Measurements from ENCODE around the gene SLC22A6. TPM values are rescaled to one million over a fixed set of nuclear protein-coding genes. Genes with fewer than 3 reads are reported as not detected.

SLC22A6 gene
- total and polyA plus RNA-seq, 8 donors, result not detected

DNA sequence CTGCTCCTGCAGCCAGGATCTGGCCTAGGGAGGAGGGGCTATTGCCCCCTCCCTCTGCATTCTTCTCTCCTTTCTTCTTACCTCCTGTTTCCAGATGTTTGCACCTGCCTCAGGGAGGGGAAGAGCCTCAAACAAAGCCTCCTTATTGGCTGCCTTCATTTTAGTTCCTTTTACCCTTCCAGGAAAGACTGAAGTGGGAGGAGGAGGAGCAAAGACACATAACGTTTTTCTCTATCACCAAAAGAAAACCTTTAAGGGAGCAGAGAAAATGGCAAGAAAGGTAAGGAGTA is 50.3 kb downstream of the SLC22A6 start:
- intact Hi-C loops (cut with DNase I; ENCODE audit: low total_unique reads), result no loop called here
- no peaks in the 10 kb centered on the region for H3K36me3 ChIP-seq
- DNase-seq, result no peak
- H3K4me1 ChIP-seq, result no peaks in the 10 kb centered on the region
- H3K4me3 ChIP-seq, result no peak overlapping the region
- TF ChIP-seq POLR2A (IDR thresholded peaks at IDR 0.05) (no peak), EP300 (IDR thresholded peaks at IDR 0.05) (no peak), POLR2AphosphoS5 (IDR thresholded peaks at IDR 0.05) (no peak)
- TF ChIP-seq, protein P1, sequence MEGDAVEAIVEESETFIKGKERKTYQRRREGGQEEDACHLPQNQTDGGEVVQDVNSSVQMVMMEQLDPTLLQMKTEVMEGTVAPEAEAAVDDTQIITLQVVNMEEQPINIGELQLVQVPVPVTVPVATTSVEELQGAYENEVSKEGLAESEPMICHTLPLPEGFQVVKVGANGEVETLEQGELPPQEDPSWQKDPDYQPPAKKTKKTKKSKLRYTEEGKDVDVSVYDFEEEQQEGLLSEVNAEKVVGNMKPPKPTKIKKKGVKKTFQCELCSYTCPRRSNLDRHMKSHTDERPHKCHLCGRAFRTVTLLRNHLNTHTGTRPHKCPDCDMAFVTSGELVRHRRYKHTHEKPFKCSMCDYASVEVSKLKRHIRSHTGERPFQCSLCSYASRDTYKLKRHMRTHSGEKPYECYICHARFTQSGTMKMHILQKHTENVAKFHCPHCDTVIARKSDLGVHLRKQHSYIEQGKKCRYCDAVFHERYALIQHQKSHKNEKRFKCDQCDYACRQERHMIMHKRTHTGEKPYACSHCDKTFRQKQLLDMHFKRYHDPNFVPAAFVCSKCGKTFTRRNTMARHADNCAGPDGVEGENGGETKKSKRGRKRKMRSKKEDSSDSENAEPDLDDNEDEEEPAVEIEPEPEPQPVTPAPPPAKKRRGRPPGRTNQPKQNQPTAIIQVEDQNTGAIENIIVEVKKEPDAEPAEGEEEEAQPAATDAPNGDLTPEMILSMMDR (IDR thresholded peaks at IDR 0.05), result no peak
- 19 to 44% (median 23%) methylated on average over 1 of the region's 1 CpG for WGBS, 5 donors
- no peaks in the 10 kb centered on the region for H3K9me3 ChIP-seq
- H3K27me3 ChIP-seq, result peaks cover 0 to 7% (median 0%) of the 10 kb centered on the region in 3 donors
- no peak overlapping the region for H3K27ac ChIP-seq

DNA sequence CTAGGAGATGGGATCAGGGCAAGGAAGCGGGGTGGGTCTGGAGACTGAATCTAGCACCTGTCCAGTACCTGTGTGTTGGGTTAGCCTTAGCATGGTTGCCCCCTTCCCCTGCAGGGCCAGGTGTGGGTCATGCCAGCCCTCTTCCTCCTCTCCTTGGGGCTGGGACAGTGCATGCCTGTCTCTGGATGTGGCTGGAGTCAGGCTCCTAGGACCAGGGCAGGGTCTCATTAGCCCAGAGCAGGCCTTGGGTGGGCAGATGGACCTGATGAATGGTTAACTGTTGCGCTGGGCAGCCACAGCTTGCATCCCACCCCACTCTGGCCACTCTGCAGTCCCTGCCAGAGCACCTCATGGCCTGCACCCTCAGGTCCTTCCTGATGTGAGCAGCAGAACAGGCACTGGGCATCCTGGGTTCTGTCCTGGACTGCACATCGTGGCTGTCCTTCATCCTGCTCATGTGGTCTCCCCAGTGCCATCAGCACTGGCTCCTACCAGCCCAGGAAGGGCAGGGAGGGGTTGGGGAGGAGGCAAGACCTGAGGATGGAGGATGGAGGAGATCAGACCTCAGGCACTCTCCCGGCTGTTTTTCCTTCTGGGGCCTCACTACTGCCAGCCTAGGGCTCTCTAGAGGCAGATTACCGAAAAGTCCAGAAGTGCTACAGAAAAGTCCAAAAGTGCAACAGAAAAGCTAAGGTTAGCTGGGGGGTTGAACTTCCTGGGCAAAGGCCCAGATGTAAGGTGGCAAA is 50.8 kb downstream of the SLC22A6 start:
- 87 to 92% (median 87%) methylated on average over 3 to 5 of the region's 5 CpGs for WGBS, 5 donors
- H3K4me1 ChIP-seq, result no peaks in the 10 kb centered on the region
- TF ChIP-seq EP300 (IDR thresholded peaks at IDR 0.05) (no peak), POLR2AphosphoS5 (IDR thresholded peaks at IDR 0.05) (no peak), POLR2A (IDR thresholded peaks at IDR 0.05) (no peak)
- TF ChIP-seq, protein P1 (IDR thresholded peaks at IDR 0.05), result no peak

DNA sequence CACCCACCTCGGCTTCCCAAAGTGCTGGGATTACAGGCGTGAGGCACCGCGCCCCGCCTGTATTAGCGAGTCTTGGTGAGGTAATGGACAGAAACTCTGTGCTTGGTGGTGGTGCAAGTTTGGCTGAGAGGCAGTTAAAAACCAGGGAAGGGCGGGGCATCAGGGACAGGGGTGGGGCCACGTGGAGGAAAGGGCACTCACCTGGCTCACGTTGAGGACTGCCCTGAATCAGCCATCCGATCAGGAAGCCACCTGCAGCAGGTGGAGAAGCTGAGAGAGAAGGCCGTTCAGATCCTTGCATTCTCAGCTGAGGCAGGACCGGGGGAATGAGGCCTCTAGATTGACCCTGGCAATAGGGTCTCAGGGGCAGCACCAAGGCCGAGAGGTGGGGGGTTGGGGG is 51.5 kb downstream of the SLC22A6 start:
- Histone ChIP-seq H3K36me3 (no peaks in the 10 kb centered on the region), H3K4me1 (no peaks in the 10 kb centered on the region), H3K4me3 (no peak overlapping the region), H3K9me3 (no peaks in the 10 kb centered on the region), H3K27ac (no peak overlapping the region), H3K27me3 (peaks cover 0 to 15% (median 0%) of the 10 kb centered on the region in 3 donors)
- WGBS, 5 donors, result 72 to 78% (median 76%) methylated on average over 12 to 13 of the region's 13 CpGs
- TF ChIP-seq EP300 (IDR thresholded peaks at IDR 0.05), result no peak
- TF ChIP-seq, protein P1 (IDR thresholded peaks at IDR 0.05), result no peak
- TF ChIP-seq POLR2AphosphoS5 (IDR thresholded peaks at IDR 0.05), result no peak
- no peak for TF ChIP-seq POLR2A (IDR thresholded peaks at IDR 0.05)
- intact Hi-C loops (cut with DNase I; ENCODE audit: low total_unique reads), result no loop called here
- no peak for DNase-seq

More for the DNA sequence above, 50.8 kb downstream of the SLC22A6 start:
- Histone ChIP-seq H3K4me3 (no peak overlapping the region), H3K27ac (no peak overlapping the region), H3K9me3 (no peaks in the 10 kb centered on the region), H3K36me3 (no peaks in the 10 kb centered on the region), H3K27me3 (peaks cover 0 to 9% (median 0%) of the 10 kb centered on the region in 3 donors)
- no peak for DNase-seq
- intact Hi-C loops (cut with DNase I; ENCODE audit: low total_unique reads), result no loop called here

DNA sequence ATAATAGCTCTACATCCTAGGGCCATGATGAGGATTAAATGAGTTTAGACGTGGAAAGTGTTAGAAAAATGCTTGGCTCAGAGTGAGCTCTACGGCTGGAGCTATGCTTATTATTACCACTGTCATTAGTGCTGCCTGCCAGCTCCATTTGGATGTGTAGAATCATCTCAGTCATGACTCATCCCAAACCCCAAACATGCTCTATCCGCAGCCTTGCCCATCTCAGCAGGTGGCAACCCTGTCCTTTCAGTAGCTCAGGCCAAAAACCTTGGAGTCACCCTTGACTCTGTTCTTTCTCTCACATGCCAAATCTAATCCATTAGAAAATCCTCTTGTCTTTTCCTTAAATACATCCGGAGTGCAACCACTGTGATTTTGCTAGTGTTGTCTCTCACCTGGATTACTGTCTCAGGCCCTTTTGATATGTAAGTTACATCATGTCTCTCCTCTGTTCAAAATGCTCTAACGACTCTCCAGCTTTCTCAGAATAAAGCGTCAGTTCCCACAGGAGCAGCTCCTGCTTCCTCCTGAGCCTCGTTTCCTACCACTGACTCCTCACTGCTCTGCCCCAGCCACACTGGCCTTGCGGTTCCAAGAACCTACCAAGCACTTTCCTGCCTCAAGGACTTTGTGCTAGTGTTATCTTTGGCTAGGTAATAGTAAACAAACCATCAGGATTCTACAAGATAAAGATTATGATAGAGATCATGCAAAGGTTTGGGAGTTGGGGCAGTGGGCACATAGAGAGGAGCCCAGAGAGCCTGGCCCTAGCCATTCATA is 53.1 kb downstream of the SLC22A6 start:
- WGBS, 5 donors, result 48 to 66% (median 61%) methylated on average over 8 of the region's 8 CpGs
- no peak for DNase-seq
- Histone ChIP-seq H3K9me3 (no peaks in the 10 kb centered on the region), H3K27ac (no peak overlapping the region), H3K4me3 (no peak overlapping the region), H3K27me3 (peaks cover 3 to 31% (median 12%) of the 10 kb centered on the region in 3 donors), H3K36me3 (no peaks in the 10 kb centered on the region), H3K4me1 (peaks cover 4 to 5% (median 4%) of the 10 kb centered on the region in 4 donors)
- TF ChIP-seq POLR2AphosphoS5 (IDR thresholded peaks at IDR 0.05) (no peak), EP300 (IDR thresholded peaks at IDR 0.05) (no peak), POLR2A (IDR thresholded peaks at IDR 0.05) (no peak)
- TF ChIP-seq, protein P1 (IDR thresholded peaks at IDR 0.05), result no peak
- intact Hi-C loops (cut with DNase I; ENCODE audit: low total_unique reads), result no loop called here
